Activated CD4-positive, alpha-beta T cell treated with anti-CD3 and anti-CD28 coated beads, Interleukin-2, amount 50 U/mL, for 16 hours (primary cell): ENCODE data around the gene MECP2.

ENCODE experiments used
- DNase-seq: peaks from one replicate; pipeline ENCODE4 v3.0.0-alpha.2; 2020

Gene MECP2

DNA sequence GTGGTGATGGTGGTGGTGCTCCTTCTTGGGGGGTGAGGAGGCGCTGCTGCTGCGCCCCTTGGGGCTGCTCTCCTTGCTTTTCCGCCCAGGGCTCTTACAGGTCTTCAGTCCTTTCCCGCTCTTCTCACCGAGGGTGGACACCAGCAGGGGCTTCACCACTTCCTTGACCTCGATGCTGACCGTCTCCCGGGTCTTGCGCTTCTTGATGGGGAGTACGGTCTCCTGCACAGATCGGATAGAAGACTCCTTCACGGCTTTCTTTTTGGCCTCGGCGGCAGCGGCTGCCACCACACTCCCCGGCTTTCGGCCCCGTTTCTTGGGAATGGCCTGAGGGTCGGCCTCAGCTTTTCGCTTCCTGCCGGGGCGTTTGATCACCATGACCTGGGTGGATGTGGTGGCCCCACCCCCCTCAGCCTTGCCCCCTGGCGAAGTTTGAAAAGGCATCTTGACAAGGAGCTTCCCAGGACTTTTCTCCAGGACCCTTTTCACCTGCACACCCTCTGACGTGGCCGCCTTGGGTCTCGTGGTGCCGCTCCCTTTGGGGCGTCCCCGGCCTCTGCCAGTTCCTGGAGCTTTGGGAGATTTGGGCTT is 66.7 kb downstream of the MECP2 start:
- DNase-seq: no peak

DNA sequence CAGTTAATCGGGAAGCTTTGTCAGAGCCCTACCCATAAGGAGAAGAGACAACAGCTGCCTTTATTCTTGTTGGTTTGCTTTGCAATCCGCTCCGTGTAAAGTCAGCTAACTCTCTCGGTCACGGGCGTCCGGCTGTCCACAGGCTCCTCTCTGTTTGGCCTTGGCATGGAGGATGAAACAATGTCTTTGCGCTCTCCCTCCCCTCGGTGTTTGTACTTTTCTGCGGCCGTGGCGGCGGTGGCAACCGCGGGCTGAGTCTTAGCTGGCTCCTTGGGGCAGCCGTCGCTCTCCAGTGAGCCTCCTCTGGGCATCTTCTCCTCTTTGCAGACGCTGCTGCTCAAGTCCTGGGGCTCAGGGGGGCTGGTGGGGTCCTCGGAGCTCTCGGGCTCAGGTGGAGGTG is 67.3 kb downstream of the MECP2 start:
- no peak for DNase-seq

DNA sequence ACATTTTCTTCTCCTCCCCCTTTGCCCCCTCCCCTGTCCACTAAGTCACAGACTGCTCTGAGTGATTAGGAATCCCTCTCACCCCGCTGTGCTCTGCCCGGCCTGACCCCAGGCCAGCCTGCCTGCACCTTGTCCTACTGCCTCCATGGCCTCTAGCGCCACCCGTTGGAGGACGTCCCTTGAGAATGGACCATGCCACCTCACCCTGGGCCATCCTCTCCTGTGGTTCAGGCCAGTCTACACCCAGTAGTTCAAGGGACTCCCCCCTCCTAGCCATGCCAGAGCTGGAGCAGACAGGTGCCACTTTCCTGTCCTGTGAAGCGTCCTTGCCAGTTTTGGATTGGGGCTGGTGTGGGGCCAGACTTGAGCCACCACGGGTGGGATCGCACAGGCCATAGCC is 68.1 kb downstream of the MECP2 start:
- DNase-seq: no peak

DNA sequence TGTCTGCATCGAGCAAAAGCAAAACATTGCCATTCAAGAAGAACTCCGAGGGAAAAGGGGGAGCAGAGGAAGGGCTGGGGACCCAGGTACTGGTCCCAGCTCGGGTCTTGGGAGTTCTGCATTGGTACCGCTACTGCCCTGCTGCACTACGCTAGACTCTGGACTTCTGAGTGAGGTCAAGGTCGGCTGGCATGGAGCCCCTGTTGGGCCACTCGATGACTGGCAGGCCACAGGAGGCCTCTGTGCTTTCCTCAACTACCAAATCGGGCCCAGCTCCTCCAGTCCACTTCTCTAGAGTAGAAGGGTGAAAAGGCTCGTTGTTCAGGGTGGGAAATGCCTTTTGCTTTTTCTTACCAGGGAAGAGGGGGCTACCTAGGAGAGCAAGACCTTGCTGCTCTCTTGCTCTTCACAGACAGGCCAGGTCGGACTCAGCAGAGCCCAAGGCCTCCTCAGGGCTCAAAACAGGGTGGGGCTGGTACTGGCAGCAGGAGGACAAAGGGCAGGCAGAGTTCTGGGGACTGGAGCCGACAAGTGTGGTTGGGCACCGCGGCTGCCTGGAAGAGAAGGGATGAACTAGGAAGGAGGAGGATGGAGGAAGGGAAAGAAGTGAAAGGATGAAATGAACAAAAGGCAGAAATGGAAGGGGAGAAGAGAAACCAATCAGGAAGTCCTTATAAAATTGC is 68.9 kb downstream of the MECP2 start:
- DNase-seq: no peak

DNA sequence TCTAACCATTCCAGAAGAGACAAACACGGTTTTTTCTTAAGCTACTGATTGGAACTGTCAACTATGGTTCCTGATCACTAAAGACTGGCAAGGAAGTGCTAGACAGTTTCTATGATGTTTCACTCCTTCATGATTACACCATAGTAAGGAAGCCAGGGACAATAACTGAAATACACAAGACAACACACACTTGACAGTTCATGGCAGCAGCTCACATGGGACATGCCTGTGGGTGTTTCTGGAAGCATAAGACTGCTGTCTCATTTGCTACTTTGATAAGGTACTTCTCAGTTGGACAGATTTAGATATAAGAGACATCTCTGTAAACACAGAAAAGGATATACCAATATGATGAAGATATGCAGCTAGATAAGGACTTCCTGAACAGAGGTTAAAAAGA is 69.5 kb downstream of the MECP2 start:
- no peak for DNase-seq

DNA sequence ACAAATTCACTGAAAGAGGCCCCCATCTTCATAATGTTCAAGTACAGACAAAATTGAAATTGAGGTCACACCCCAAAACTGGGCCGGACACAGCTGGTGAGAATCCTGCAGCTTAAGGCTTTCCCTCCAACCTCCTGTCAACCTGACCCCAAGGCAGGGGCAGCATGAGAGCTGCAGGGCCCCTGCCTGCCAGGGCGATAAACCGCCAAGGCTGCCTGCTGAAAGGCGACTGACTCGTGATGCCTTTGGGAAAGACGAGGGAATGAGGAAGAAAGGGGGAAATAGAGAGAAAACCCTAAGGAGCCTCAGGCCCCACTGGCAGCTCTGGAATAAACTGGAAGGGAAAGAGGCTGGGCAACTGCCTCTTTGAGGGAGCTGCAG is 70.5 kb downstream of the MECP2 start:
- DNase-seq: no peak

DNA sequence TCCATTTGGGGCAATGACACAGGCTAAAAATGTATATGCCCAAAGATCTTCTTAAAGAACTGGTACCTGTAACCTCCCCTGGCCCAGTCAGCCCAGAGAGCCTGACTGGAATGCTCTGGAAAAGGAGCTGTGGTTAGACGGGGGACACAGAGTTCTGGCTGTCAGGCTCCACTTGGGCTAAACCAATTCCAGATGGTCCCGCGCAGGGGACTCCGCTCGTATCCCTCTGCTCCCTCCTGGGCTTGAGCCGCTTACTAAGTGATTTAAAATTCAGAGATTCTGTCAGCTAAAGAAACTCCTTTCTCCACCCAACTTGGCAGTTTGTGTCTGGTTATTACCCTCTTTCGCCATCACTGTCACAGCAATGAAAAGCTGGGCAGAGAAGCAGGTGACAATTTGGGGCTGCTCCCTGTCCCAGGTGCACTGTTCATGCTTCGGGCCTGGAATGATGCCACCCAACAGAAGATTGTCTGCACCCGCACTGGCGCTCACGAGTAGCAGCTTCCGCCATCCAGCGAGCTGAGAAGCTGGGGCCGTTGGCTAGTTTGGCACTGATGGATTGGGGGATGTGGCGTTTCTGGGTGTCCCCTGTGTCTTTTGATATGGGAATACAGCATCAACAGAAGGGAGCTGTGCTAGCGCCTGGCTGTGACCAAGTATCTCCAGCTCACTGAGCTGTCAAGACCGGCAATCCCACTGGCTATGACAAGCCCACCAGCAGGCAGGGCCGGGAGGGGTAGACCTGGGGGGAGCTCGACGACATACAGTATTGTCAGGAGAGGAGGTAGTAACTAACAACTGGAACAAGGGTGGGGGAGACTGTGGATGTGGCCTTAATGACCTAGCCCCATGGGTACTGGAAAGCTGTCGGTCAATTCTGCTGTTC is 71.1 kb downstream of the MECP2 start:
- no peak for DNase-seq

DNA sequence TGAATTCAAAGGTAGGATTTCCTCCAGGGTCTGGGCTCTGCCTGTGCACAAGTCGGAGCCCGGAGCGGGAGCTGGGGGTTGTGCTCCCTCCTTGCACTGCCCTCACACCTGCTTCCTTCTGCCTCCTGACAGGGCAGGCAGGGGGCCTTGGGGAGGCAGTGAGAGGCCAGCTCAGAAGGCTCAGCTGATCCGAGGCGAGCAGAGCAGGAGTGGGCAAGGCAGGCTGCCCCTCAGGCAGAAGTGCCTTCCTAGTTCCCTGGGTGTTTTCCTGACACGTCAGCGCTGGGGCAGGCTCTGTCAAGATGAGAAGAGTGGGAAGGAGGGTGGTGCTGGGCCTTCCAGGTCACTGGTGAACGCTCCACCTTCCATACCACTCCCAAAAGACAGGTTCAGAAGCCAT is 72.3 kb downstream of the MECP2 start:
- DNase-seq: no peak

DNA sequence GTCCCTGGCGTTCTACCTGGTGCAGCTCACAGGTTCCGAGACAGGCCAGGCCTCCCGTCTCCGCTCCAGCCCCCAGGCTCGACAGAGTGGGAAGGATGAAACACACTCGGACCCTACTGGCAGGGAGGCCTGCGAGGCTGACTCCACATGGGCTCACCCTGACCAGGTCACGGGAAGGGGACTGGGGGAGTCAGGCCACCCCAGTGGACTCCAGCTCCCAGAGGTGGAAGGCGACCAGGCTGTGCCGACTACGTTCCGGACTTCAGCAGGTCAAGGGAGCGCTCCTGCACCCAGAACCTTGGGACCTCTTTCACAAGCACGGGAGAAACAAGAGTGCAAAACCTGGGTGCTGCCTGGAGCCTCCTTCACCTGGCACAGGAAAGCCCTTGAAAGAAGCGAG is 73.2 kb downstream of the MECP2 start:
- DNase-seq: no peak

DNA sequence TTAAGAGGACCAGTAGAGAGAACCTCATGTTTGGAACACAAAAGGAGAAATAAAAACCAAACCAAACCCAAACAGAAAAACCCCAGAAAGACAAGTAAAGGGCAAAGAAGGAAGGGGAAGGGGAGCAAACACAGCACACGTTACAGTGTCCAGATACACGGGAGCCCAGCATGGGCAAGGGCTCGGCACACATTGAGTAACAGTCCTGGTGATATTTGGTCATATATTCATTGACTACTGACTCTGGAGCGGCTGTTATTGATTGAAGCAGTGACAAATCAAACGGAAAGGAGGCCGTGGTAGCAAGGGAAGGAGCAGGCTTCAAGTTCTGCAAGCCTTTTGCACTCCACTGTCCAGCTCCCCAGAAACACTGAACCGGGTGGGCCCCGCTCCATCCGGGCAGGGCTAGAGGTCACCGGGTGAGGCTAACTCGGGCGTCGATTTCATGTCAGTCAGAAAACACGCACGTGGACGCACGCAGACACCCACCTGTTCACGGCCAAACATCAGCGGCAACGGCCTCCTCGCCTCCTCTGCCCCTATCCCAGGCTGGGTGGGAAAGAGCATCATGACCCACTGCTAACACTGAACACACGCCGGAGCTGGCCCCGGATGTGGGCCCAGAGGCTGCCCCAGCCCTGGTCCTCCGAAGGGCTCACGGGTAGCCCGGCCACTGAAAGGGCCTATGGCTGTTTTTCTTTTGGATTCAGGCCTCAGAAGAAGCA is 74.1 kb downstream of the MECP2 start:
- DNase-seq: no peak

DNA sequence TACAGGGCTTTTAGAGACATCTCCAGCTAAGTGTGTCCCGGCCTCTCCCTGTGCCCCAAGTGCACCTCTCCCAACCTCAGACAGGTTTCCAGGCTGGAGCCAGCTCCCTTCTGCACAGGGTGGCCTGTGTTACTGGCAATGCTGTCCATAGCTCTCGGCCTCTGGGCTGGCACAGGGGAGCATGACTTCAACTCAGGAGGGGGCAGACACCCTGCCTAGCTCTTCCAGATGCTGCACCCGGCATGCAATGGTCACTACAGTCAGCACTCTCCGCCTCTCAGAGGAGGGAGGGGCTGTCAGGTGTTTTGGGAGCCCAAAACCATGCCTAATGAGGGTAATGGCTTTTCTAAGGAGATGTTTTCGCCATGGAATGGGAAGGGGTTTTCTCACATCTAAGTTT is 75.4 kb downstream of the MECP2 start:
- no peak for DNase-seq

DNA sequence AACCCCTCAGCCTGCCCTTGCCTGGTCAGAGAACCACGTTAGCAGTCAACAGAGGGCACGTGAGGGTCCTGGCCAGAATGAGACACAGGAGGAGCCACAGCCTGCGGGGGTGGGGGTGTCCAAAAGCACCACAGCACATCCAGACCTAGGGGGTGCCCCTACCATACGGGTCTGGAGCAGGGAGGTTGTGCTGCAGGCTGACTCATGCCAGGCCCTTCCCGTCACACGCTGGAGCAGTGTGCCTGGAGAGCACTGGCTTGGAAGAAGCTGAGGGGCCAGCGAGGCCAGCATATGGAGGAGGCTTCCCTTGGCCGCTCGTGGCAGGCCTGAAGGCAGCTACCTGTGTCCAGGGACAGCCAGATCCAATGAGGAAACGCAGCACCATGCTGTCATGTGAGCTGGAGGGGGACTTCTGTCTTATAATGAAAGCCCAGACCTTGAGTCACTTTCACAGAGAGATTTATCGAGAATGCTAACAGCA is 76.3 kb downstream of the MECP2 start:
- peak; percentile 25 for DNase-seq

DNA sequence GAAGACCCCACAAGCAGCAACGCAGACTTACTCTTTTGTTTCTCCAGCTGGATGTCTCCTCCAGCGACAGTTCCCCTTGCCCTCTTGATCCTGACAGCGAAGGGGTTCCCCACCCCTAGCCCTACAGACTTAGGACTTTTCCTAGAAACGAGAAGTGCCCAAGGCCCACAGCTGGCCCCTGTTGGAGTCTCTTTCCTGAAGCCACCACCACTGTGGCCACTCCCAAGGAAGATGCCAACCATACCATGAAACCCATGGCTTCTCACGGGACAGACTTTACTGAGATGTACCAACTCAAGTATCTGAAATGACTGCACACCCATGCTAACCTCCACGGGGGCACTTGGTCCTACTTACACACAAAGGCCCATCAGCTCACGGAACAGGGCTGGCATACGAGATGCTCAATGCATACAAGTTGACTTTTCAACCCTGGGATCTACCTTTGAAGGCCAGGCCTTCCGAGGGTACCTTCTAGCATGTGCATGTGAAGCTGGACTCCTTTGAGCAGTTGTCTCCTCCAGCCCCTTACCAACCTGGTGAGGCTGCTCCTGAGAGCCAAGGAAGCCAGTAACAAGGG is 76.9 kb downstream of the MECP2 start:
- peak; percentile 18 for DNase-seq

DNA sequence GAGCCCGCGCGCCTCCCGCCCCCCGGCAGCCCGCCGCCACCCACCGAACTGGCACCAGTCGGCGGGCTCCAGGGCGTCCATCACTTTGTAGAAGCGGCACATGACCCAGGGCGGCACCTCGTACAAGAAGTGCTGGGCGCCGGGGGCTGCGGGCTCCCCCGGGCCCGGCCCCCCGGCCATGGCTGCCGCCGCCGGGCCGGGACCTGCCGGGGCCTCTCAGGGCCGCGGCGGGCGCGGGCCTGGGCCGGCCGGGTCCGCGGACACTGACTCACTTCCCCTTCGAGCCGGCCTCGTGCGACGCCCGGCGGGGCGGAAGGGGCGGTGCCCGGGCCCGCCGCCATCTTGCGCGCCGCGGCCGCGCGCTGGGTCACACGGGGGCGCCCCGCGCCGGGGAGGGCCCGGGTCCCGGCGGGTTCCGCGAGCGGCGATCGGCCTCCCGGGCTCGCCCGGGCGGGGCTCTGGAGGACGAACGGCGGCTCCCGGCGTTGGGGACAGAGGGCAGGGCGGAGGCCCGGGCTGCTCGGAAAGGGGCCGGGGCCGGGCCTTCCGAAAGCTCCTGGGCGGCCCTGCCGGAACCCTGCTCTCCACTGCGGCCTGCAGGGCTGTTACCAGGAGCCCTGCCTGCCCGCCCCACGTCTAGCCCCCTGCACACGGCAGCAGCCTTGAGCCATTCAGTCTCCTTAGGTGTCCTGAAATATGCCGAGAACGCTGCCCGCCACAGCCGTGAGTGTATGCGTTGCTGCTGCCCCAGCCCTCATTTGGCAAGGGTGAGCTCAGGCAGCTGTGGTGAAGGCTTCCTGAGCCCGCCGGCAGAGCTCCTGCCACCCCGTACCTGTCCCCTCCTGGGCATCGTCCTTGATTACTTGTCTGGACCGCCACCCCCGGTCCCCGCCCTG is 77.6 kb downstream of the MECP2 start, which contains the start of gene IRAK1:
TSS of gene IRAK1 (minus strand) at position 270 of the 896 bp plus-strand sequence. CDS start at position 180, 90 bp downstream.
- peak; percentile 65 for DNase-seq

DNA sequence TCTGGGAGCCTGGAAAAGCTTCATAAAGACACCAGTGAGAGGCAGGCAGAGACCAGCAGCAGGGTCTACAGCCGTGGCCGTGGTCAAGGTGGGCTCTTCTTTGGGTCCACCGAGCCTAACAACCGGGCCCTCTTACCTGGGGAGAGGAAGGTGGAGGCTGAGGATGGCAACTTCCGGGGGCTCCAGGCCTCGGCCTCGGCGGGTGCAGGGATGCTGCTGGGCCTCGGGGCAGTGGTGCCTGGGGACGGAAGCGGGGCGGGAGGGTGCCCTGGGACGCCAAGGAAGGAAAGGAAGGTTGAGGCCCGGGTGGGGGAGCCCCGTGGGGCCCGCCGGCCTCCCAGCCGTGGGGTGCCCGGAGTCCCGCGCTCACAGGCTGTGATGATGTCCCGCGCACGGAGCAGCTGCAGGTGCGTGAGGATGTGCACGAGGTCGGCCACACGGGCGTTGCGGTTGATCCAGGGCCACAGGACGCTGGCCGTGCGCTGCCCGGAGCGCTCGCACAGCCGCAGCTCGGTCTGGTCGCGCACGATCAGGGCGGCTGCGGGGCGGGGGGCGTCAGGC is 78.4 kb downstream of the MECP2 start:
- peak; percentile 30 for DNase-seq

DNA sequence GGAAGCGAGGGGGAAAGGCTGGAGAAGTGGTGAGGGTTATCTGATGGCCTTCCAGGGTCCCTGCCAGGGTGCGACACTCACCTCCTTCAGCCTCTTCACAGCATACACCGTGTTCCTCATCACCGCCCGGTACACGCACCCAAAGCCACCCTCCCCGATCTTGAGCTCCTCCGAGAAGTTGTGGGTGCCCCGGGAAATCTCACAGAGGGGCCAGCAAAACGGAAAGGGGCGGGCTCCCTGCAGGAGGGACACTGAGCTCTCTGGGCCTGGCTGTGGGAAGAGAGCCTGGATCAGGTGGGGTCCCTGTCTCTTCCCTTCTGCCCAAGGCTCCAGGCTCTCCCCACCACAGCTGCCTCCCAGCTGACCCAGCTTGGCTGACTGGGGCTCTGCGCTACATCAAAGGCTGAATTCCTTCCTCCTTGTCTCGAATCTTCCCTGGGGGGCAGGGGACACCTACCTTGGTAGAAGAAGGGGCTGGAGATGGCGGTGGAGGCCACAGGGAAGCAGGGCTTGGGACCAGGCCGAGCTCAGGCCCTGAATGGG is 78.9 kb downstream of the MECP2 start:
- DNase-seq: no peak

DNA sequence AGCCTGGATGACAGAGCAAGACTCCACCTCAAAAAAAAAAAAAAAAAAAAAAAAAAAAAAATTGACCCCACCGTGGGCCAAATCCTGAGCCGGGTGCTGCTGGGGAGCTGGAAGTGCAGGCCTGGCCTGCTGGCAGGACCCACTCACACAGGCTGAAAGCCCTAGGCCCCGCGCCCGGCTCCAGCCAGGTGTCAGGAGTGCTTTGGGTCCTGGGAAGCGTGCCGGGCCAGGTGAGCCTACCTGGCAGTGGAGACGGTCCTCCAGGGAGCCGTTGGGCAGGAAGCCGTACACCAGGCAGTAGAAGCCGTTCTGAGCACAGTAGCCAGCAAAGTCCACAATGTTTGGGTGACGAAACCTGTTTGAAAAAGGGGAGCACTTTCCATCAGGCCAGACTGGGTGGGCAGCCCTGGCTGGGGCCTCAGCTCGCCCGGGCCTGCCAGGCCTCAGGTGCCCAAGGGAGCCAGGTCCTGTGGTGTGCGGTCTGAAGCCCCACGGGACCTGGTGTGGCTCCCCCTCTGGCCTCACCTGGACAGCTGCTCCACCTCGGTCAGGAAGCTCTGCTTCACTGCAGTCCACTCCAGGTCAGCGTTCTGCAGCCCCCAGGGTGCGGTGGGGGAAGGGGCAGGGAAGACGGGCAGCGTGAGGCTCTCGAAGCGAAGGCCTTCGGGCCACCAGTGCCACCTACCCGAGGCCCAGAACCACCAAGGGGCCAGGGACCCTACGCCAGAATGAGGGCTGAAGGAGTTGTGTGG is 79.6 kb downstream of the MECP2 start:
- DNase-seq: no peak

DNA sequence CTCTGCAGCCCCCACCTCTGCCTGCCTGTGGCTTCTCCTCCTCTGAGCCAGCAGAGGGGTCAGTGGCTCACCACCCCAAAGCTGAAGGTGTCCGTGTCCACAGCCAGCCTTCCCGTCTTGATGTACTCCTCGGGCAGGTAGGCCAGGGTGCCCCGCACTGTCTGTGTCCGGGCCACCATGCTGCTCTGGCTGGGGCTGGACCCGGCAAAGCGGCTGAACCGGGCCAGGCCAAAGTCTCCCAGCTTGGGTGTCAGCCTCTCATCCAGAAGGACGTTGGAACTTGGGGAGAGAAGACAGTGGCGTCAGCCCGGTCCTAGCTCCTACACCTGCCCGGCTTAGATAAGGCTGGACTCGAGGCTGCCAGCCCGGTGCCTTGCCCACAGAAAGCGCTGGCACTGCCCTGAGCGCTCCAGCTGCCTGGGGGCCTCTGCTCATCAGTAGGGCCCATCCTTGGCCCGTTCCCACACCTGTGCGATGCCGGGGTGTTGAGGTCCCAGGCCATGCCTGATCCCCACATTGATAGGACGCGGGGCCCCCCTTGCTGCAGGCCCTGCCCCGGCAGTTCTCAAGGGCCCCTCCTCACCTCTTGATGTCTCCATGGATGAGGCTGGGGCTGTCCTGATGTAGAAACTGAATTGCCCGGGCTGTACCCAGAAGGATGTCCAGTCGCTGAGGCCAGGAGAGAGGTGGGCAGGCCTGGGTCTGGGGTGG is 81.0 kb downstream of the MECP2 start:
- DNase-seq: no peak

DNA sequence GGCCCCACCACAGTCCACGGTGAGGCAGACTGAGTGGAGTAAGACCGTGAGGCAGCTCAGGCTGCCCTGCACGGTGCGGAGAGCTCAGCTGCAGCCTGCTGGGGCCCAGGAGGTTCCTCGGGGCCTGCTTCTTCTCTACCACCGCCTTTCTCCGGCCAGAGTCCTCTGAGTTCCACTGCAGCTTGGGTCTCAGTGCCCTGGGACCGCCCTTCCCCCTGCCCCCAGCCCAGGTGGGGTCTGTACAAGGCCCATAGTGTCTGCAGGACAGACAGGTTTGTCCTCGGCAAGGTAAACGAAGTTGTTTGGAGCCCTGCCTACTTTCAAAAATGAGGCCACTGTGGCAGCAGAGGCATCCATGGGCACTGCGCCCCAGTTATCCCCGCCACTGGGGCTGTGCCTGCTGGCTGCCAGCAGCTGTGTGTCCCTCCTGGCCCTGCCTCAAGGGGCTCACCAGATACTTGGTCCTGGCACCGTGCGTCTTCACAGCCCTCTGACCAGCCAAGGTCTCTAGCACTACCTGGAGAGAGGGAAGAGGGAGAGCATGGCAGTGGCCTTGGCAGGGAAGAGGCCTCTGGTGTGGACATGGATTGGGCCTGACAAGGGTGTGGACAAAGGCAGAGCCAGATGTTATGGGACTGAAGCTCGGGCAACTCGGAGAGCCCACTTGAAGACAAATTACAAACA is 81.8 kb downstream of the MECP2 start:
- no peak for DNase-seq
